GM12874 (cell line): ENCODE results near the gene ANKK1.

ENCODE experiments used
- TF ChIP-seq, protein P1 (sequence below): IDR thresholded peaks from 2 replicates; pipeline ENCODE4 v1.5.1; 2011; ENCODE audit warnings: low read depth, mild to moderate bottlenecking, control low read depth, low read length, moderate library complexity; ENCODE audit not compliant: insufficient read depth

Gene ANKK1

GRCh38 chr11:113444502-113445123 lies 57.0 kb downstream of the ANKK1 start:
- TF ChIP-seq, protein P1, sequence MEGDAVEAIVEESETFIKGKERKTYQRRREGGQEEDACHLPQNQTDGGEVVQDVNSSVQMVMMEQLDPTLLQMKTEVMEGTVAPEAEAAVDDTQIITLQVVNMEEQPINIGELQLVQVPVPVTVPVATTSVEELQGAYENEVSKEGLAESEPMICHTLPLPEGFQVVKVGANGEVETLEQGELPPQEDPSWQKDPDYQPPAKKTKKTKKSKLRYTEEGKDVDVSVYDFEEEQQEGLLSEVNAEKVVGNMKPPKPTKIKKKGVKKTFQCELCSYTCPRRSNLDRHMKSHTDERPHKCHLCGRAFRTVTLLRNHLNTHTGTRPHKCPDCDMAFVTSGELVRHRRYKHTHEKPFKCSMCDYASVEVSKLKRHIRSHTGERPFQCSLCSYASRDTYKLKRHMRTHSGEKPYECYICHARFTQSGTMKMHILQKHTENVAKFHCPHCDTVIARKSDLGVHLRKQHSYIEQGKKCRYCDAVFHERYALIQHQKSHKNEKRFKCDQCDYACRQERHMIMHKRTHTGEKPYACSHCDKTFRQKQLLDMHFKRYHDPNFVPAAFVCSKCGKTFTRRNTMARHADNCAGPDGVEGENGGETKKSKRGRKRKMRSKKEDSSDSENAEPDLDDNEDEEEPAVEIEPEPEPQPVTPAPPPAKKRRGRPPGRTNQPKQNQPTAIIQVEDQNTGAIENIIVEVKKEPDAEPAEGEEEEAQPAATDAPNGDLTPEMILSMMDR = no peak

GRCh38 chr11:113446112-113446511 lies 58.5 kb downstream of the ANKK1 start:
- TF ChIP-seq, protein P1 = no peak

GRCh38 chr11:113446938-113447337 lies 59.4 kb downstream of the ANKK1 start:
- TF ChIP-seq, protein P1 = no peak

DNA sequence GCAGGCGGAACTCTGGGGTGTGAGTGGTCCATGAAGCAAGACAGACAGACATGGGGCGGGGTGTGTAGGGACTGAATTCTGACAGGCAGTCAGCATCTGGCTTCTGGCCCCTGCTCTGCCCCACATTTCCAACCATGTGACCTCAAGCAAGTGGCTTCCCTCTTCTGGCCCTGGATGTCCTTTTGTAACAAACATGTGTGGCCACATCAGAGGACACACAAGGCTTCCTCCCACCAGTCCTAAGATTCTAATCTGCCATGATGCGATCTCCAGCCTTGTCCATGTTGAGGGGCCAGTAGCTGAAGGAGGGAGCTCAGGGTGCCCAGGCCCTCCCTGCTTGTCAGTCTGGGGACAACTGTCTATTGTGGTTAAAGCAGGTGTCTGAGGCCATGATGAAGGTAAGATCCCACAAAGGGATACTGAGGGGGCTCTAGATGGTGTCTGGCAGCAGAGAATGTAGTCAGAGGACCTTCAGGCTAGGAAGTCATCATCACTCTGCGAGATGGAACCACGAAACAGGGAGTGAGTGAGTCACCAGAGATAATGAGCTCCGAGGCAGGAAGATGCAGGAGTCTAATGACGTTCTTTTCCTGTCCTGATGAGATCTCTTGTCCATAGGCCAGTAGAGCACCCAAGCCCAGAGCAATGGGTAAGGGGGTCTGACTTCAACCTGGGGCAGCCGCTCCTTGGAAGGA lies 60.2 kb downstream of the ANKK1 start:
- TF ChIP-seq, protein P1 = no peak

DNA sequence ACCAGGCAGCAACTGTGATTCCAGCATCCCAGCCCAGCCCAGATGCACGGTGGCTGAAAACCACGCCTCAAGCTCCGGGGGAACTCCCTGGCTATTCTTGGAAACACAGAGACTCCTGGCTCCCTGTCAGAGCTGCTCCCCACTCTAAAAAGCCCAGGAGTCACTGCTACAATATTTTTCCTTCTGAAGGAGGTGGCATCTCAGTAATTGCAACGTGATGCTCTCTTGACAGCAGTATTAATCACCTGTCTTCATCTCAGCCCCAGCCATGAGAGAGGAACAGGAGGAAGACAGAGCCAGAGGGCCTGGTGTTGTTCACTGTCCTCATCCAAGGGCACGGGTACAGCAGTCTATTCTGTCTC lies 60.7 kb downstream of the ANKK1 start:
- TF ChIP-seq, protein P1 = no peak

GRCh38 chr11:113449743-113450142 lies 62.2 kb downstream of the ANKK1 start:
- TF ChIP-seq, protein P1 = no peak
